MCF 10A (cell line): Measurements from ENCODE around the gene XPO5. TPM values are rescaled to one million over a fixed set of nuclear protein-coding genes. Genes with fewer than 3 reads are reported as not detected.
A peak's percentile ranks its signal among the peaks of the same experiment; 100 is the strongest.

Experiments
- BruUV-seq: library from RNA; stranded (reverse); fragments of 400-500 nt; replicated peaks from 2 replicates; lab custom pipeline; 2021; lab: Mats Ljungman, UMichigan
- CTCF ChIA-PET: fragments of 300-600 bp; sonication (Branson Sonifier 250); formaldehyde crosslinking; extraction: SDS; loops from one replicate; lab custom pipeline; 2021; ENCODE audit warnings: antibody characterized with exemption, inconsistent platforms; lab: Yijun Ruan, JAX
- POLR2A ChIA-PET: fragments of 300-600, 350-650 bp; sonication (Branson Sonifier 250); formaldehyde crosslinking; extraction: SDS; loops from one replicate; lab custom pipeline; 2020; ENCODE audit warnings: antibody characterized with exemption, inconsistent platforms; lab: Yijun Ruan, JAX
- DNase-seq: peaks from one replicate; pipeline ENCODE4 v3.0.0-alpha.2; 2018; ENCODE audit not compliant: unreplicated experiment
- H3K27ac Mint-ChIP-seq: one replicate; pipeline ENCODE4 v1.8.0; 2022; ENCODE audit warnings: mild to moderate bottlenecking, low read depth, mixed read lengths; ENCODE audit not compliant: unreplicated experiment
- H3K27me3 Mint-ChIP-seq: one replicate; pipeline ENCODE4 v1.8.0; 2022; ENCODE audit warnings: mixed read lengths; ENCODE audit not compliant: insufficient read depth, unreplicated experiment
- H3K36me3 Mint-ChIP-seq: one replicate; pipeline ENCODE4 v1.8.0; 2022; ENCODE audit warnings: mild to moderate bottlenecking, moderate library complexity, mixed read lengths; ENCODE audit not compliant: insufficient read depth, unreplicated experiment
- H3K4me1 Mint-ChIP-seq: one replicate; pipeline ENCODE4 v1.8.0; 2022; ENCODE audit warnings: mixed read lengths; ENCODE audit not compliant: insufficient read depth, unreplicated experiment
- H3K4me3 Mint-ChIP-seq: one replicate; pipeline ENCODE4 v1.8.0; 2022; ENCODE audit warnings: mild to moderate bottlenecking, moderate library complexity, mixed read lengths; ENCODE audit not compliant: unreplicated experiment
- H3K9me3 Mint-ChIP-seq: one replicate; pipeline ENCODE4 v1.8.0; 2022; ENCODE audit warnings: mixed read lengths; ENCODE audit not compliant: unreplicated experiment
- CTCF ChIP-seq: fragments of 200-600 bp; IDR thresholded peaks from one replicate; pipeline ENCODE4 v1.8.0; 2022; ENCODE audit warnings: antibody characterized with exemption, mild to moderate bottlenecking; ENCODE audit not compliant: unreplicated experiment
- intact Hi-C: fragments of 100-400 bp; cut with micrococcal nuclease; formaldehyde crosslinking; loops from 2 replicates; pipeline ENCODE4 v1.14.1; 2022
- total RNA-seq: library from RNA; stranded (reverse); gene quantifications from 2 replicates; pipeline ENCODE4 v1.2.3, GENCODE V29; 2022

XPO5 gene
- total RNA-seq, 1 experiment from 2014 or later, result 98.6 TPM

DNA sequence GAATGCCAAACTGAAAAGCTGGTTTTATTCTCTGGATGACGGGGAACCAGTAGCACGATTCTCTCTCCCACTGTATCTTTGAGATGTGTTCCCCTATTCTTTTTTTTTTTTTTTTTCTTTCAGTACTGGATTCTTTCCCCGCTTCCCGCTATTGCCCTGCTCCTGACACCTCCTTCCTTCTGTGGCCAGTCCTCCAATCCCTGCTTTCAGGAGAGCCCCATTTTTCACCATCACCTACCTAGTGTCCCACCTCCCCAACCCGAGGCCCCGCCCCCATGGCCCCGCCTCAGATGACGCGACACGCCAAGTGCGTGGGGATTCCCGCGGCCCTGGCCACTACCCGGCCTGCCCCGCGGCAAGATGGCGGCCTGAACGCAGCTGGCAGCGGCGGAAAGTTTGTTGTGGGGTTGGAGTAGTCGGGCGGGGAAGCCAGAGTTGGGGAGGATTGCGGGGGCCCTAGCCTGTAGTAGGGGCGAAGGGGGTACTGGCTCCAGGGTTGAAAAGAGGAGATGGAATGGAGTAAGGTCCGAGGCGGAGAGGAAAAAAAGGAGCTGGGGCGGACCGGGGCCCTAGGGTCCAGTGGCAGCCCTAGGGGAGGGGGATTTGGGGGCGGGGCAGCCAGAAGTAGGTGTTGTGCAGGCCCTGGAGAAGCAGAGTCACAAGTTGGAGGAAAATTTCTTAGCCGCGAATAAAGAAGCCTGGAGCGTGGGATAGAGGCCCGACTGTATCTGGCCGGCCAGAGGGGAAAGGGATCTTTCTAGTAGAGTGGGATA lies 98.4 kb downstream of the XPO5 start, which contains the start of gene TJAP1:
Gene TJAP1 (plus strand): TSS at position 336 of the 773 bp plus-strand sequence. CDS start 21,432 bp downstream, outside the sequence.
- H3K27me3 Mint-ChIP-seq, result no peaks in the 10 kb centered on the region
- peak within 1 kb of the TSS; percentile 97 for H3K27ac Mint-ChIP-seq
- no TSS peak for BruUV-seq
- H3K36me3 Mint-ChIP-seq, result peaks cover 20% of the 10 kb centered on the region
- CTCF ChIA-PET, result interaction anchor here (0.7 to 4.2 kb wide), 4 partner anchors 12 to 298 kb away, joined by 3 to 36 read pairs (median 4); no protein-coding TSS in a partner anchor
- POLR2A ChIA-PET, result interaction anchor here (0.6 to 11.7 kb wide), 18 partner anchors 13 to 419 kb away, joined by 3 to 209 read pairs (median 4); partner anchors contain the start of genes DLK2, LRRC73, MRPL2 and POLR1C
- intact Hi-C loops, result no loop called here
- peaks cover 26% of the 10 kb centered on the region for H3K4me1 Mint-ChIP-seq
- peak within 1 kb of the TSS; percentile 86 for H3K4me3 Mint-ChIP-seq
- H3K9me3 Mint-ChIP-seq, result no peaks in the 10 kb centered on the region
- DNase-seq, result peak; percentile 88
- no peak for TF ChIP-seq CTCF

GRCh38 chr6:43476746-43477145 lies 99.1 kb downstream of the XPO5 start:
- CTCF ChIA-PET, result interaction anchor here (0.7 to 1.8 kb wide), 3 partner anchors 13 to 298 kb away, joined by 3 to 5 read pairs (median 4); no protein-coding TSS in a partner anchor
- no peaks in the 10 kb centered on the region for H3K9me3 Mint-ChIP-seq
- H3K4me3 Mint-ChIP-seq, result peak overlapping the region; percentile 86
- DNase-seq, result no peak
- no peaks in the 10 kb centered on the region for H3K27me3 Mint-ChIP-seq
- H3K36me3 Mint-ChIP-seq, result peaks cover 17% of the 10 kb centered on the region
- POLR2A ChIA-PET, result interaction anchor here (0.6 to 11.7 kb wide), 10 partner anchors 12 to 418 kb away, joined by 3 to 209 read pairs (median 4); partner anchors contain the start of genes DLK2, MRPL2 and ZNF318
- intact Hi-C loops, result no loop called here
- TF ChIP-seq CTCF, result no peak
- BruUV-seq, result no TSS peak
- H3K4me1 Mint-ChIP-seq, result peaks cover 20% of the 10 kb centered on the region
- H3K27ac Mint-ChIP-seq, result peak overlapping the region; percentile 97

DNA sequence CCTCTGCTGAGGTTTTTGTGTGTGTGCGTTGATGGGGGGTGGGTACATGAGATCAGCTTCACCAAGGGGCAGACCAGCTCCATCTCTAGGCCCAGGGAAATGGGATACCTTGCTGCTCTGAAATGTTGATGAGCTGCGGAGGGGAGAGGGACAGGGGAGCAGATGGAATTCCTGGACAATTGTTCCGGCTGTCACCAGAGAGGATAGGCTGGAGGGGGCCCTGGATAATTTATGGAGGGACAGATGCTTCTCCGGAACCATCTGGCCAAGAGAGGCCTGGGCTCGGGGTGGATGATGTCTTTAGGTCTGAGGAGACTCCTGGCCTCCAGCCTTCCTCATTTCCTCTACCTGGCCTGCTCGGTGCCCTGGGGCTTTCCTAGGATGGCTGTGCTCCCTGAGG lies 100.3 kb downstream of the XPO5 start:
- CTCF ChIA-PET, result interaction anchor here (0.5 to 0.6 kb wide), 2 partner anchors 759 to 762 kb away, joined by 4 read pairs; no protein-coding TSS in a partner anchor
- H3K27me3 Mint-ChIP-seq, result no peaks in the 10 kb centered on the region
- TF ChIP-seq CTCF, result no peak
- POLR2A ChIA-PET, result interaction anchor here (0.6 to 11.7 kb wide), 3 partner anchors 19 to 106 kb away, joined by 3 to 209 read pairs (median 4); partner anchors contain the start of gene ZNF318
- peaks cover 10% of the 10 kb centered on the region for H3K4me1 Mint-ChIP-seq
- intact Hi-C loops, result no loop called here
- no TSS peak for BruUV-seq
- H3K36me3 Mint-ChIP-seq, result peaks cover 15% of the 10 kb centered on the region
- no peak for DNase-seq
- H3K4me3 Mint-ChIP-seq, result no peak overlapping the region
- H3K27ac Mint-ChIP-seq, result no peak overlapping the region
- no peaks in the 10 kb centered on the region for H3K9me3 Mint-ChIP-seq

DNA sequence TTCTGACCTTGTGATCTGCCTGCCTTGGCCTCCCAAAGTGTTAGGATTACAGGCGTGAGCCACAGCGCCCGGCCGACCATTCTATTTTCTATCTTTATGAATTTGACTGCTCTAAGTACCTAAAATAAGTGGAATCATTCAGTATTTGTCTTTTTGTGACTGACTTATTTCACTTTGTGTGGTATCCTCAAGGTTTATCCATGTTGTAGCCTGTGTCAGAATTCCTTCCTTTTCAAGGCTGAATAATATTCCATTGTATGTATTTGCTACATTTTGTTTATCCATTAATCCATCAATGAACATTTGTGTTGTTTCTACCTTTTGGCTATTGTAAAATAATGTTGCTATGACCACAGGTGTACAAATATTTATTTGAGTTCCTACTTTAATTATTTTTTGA lies 103.3 kb downstream of the XPO5 start:
- no TSS peak for BruUV-seq
- H3K4me3 Mint-ChIP-seq, result no peak overlapping the region
- H3K27me3 Mint-ChIP-seq, result no peaks in the 10 kb centered on the region
- no peaks in the 10 kb centered on the region for H3K9me3 Mint-ChIP-seq
- no peak overlapping the region for H3K27ac Mint-ChIP-seq
- POLR2A ChIA-PET, result interaction anchor here (1.2 kb wide), 1 partner anchor 24 kb away, joined by 3 read pairs; no protein-coding TSS in a partner anchor
- no peak for TF ChIP-seq CTCF
- CTCF ChIA-PET, result interaction anchor here (0.7 to 1.2 kb wide), 4 partner anchors 23 to 39 kb away, joined by 3 read pairs; no protein-coding TSS in a partner anchor
- no peak for DNase-seq
- intact Hi-C loops, result no loop called here
- H3K36me3 Mint-ChIP-seq, result no peaks in the 10 kb centered on the region
- peaks cover 15% of the 10 kb centered on the region for H3K4me1 Mint-ChIP-seq
